Lung (tissue), 16 donors: Measurements from ENCODE around the gene ZNF829. TPM values are rescaled to one million over a fixed set of nuclear protein-coding genes. Genes with fewer than 3 reads are reported as not detected.

Experiments
- ATAC-seq: fragments of 200-7000 bp; cut with Tn5 transposase; one replicate; pipeline ENCODE4 v1.9.1; 2020; ENCODE audit warnings: moderate number of reproducible peaks; ENCODE audit not compliant: insufficient read depth, low FRiP score
- DNase-seq, 3 donors: peaks; one replicate each; pipeline ENCODE4 v3.0.0-alpha.2; 2013 to 2017
- H3K27ac ChIP-seq, 2 donors: one replicate each; pipeline ENCODE4 v1.5.1; 2013; ENCODE audit warnings: mild to moderate bottlenecking in 2 of 2, moderate library complexity in 2 of 2, control low read depth in 1 of 2, inconsistent platforms in 1 of 2, low read depth in 1 of 2, low read length in 1 of 2
- H3K27me3 ChIP-seq, 3 donors: one replicate each; pipeline ENCODE4 v1.5.1; 2013; ENCODE audit warnings: low read length in 2 of 3; ENCODE audit not compliant: control insufficient read depth in 3 of 3, insufficient read depth in 3 of 3
- H3K36me3 ChIP-seq, 4 donors: one replicate each; pipeline ENCODE4 v1.5.1; 2013; ENCODE audit warnings: low read length in 4 of 4, mild to moderate bottlenecking in 1 of 4, moderate library complexity in 1 of 4; ENCODE audit not compliant: control insufficient read depth in 4 of 4, insufficient read depth in 4 of 4
- H3K4me1 ChIP-seq, 5 donors: one replicate each; pipeline ENCODE4 v1.5.1; 2013; ENCODE audit warnings: low read length in 5 of 5, mild to moderate bottlenecking in 2 of 5, moderate library complexity in 1 of 5; ENCODE audit not compliant: control insufficient read depth in 5 of 5, insufficient read depth in 5 of 5
- H3K4me3 ChIP-seq: one replicate; pipeline ENCODE4 v1.5.1; 2013; ENCODE audit warnings: mild to moderate bottlenecking, control low read depth, moderate library complexity
- H3K9ac ChIP-seq, 2 donors: one replicate each; pipeline ENCODE4 v1.5.1; 2013; ENCODE audit warnings: low read length in 2 of 2, control low read depth in 1 of 2; ENCODE audit not compliant: insufficient read depth in 1 of 2
- H3K9me3 ChIP-seq, 4 donors: one replicate each; pipeline ENCODE4 v1.5.1; 2013; ENCODE audit warnings: low read length in 3 of 4, mild to moderate bottlenecking in 1 of 4, moderate library complexity in 1 of 4; ENCODE audit not compliant: control insufficient read depth in 4 of 4, insufficient read depth in 3 of 4
- CTCF ChIP-seq: IDR thresholded peaks from 2 replicates; pipeline ENCODE4 v1.5.1; 2012; ENCODE audit warnings: mild to moderate bottlenecking; ENCODE audit errors: control extremely low read depth, extremely low read depth
- WGBS, 2 donors: extraction: QIAGEN DNeasy Blood & Tissue Kit; methylation state at CpG; one replicate each; pipeline ENCODE4 v1.1.7; 2013; 5-methylcytosine and 5-hydroxymethylcytosine counted together
- long read RNA-seq, 5 donors: transcript quantifications; one replicate each; lab custom pipeline, GENCODE V29; 2026
- polyA plus RNA-seq, 2 donors: library from polyadenylated mRNA; stranded (reverse); fragments of 200-250 nt; gene quantifications; one replicate each; pipeline ENCODE4 v1.2.1, GENCODE V29; 2013
- total RNA-seq, 2 donors: library from RNA; depleted of rRNA in 1 of 2; stranded (reverse); fragments of >200 nt in 1 of 2; gene quantifications; one replicate each; pipeline ENCODE4 v1.2.1, GENCODE V29; 2014 to 2021
- donor health status: control.
- donor health status: control.
- donor health status: Bipolar disorder and iron deficiency.
- donor health status: healthy.
- donor health status: DM: yes; HTN: yes; CAD: no.

ZNF829 gene
- total RNA-seq = 1 to 10 TPM; 2.3 to 4.2 TPM
- polyA plus RNA-seq = under 1 TPM; 0.65 to 0.81 TPM
- long read RNA-seq, donor 1 = 0 reads
- long read RNA-seq, donor 2, partial matches to known transcripts = 5 of 5 reads
- long read RNA-seq, donor 2, other reads (novel, unspliced or antisense) = 0 of 5 reads
- long read RNA-seq, donor 3 = 0 reads
- long read RNA-seq, donor 4 = 0 reads
- long read RNA-seq, donor 5 = 0 reads

DNA sequence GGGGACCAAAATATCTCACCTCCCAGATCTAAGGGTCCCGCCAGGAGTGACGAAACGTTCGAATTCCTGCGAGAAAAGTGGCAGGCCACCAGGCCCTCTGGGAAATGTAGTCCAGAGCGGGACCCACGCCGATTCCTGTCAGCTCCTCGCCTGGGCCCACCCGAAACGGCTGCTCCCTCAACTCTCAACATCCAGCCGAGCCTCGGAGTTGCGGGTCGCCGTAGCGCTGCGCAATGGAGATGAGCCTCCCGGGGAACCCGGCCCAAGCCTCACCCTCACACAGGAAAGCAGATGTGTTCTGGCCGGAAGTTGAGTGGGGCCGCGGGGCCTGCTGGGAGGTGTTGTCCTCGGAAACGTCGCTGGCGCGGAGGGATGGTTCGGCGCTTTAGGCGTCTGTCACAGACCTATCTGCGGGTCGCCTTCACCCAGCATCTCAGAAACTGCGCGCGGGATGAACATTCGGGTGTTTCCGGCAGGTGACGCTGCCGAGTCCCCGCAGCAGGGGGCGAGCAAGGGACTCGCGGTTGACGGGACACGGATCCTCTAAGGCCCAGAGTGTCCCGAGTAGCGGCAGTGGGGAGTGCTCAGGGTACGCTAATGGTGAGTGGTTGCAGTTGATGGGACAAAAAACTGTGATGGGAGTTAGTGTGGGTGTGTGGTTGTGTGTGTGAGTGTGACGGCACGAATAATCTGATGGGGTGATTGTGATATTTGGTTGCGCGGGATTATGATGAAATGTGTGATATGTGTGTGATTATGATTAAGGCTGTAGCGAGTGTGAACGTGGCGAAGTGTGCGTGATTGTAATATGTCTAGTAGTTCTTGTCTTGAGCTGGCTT lies at the start of gene ZNF829, which contains the start of gene ZNF568:
Gene ZNF829, minus strand, starts transcription at position 300 of the 839 bp plus-strand sequence. CDS start 1,124 bp downstream, outside the sequence.
Gene ZNF568, plus strand, starts transcription at position 341 of the 839 bp plus-strand sequence. CDS start 6,439 bp downstream, outside the sequence.
- peak; percentile 97 for ATAC-seq
- peak within 1 kb of the TSS; percentile 82 for H3K4me3 ChIP-seq
- H3K9me3 ChIP-seq = peaks cover 0 to 8% (median 0%) of the 10 kb centered on the region in 4 donors
- peak within 1 kb of the TSS; percentile 96 to 98 for H3K27ac ChIP-seq
- WGBS, 2 donors = 0 to 1% methylated on average over 57 of the region's 57 CpGs
- DNase-seq = peak; percentile 93 to 95 (median 95)
- H3K27me3 ChIP-seq = no peaks in the 10 kb centered on the region
- H3K4me1 ChIP-seq = peaks cover 0 to 13% (median 5%) of the 10 kb centered on the region in 5 donors
- TF ChIP-seq CTCF = peak; percentile 7
- peak within 1 kb of the TSS; percentile 94 to 98 for H3K9ac ChIP-seq
- peaks cover 2 to 21% (median 14%) of the 10 kb centered on the region in 4 donors for H3K36me3 ChIP-seq

GRCh38 chr19:36963280-36963679 lies 47.2 kb upstream of the ZNF829 start:
- TF ChIP-seq CTCF = no peak
- WGBS, 2 donors = 63 to 77% methylated on average over 2 of the region's 2 CpGs
- Histone ChIP-seq H3K27ac (no peak overlapping the region), H3K4me3 (no peak overlapping the region), H3K9me3 (peaks cover 0 to 15% (median 2%) of the 10 kb centered on the region in 4 donors), H3K27me3 (no peaks in the 10 kb centered on the region), H3K9ac (no peak overlapping the region), H3K36me3 (no peaks in the 10 kb centered on the region), H3K4me1 (no peaks in the 10 kb centered on the region)
- ATAC-seq (no peak), DNase-seq (peak; percentile 20 to 59 (median 53))

DNA sequence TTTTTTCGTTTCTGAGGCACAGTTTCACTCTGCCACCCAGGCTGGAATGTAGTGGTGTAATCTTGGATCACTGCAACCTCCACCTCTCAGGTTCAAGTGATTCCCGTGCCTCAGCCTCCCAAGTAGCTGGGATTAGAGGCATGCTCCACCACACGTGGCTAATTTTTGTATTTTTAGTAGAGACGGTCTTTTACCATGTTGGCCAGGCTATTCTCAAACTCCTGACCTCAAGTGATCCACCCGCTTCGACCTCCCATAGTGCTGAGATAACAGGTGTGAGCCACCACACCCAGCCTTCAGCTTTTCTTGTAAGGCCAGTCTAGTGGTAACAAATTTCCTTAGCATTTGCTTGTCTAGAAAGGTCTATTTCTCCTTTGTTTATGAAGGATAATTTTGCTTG lies 46.3 kb upstream of the ZNF829 start:
- ATAC-seq (no peak), DNase-seq (no peak)
- H3K27ac ChIP-seq = no peak overlapping the region
- H3K9ac ChIP-seq = no peak overlapping the region
- H3K4me1 ChIP-seq = no peaks in the 10 kb centered on the region
- H3K36me3 ChIP-seq = no peaks in the 10 kb centered on the region
- H3K4me3 ChIP-seq = no peak overlapping the region
- 90 to 93% methylated on average over 6 of the region's 6 CpGs for WGBS, 2 donors
- H3K27me3 ChIP-seq = no peaks in the 10 kb centered on the region
- no peak for TF ChIP-seq CTCF
- H3K9me3 ChIP-seq = peaks cover 0 to 16% (median 4%) of the 10 kb centered on the region in 4 donors
